ENCODE results near the gene CDKL5.

DNA sequence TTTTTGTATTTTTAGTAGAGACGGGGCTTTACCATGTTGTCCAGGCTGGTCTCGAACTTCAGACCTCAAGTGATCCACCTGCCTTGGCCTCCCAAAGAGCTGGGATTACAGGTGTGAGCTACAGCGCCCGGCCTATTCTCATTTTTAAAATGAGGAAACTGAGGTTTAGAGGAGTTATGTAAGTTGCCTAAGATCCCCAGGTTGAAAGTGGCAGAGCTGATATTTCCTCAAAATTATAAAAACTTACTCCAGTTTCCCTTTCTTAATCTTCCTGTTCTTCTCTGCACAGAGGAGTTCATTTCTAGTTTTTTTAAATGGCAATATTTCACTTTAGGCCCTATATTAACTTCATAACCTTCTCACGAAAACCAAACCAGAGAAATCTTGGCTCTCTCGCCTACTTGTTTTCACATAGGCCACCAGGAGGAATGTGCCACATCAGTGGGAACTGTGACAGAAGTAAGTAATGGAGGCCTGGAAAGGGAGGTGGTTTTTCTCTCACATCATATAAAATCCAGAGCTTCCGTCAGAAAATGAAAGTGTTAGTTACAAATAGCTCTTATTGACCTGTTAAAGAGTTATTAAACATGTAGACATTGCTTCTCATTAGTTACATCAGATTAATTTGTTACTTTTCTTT lies 262.6 kb downstream of the CDKL5 start:
- TF ChIP-seq POLR2A (IDR thresholded peaks at IDR 0.05; ENCODE audit: low read length), result no peak
- no peak for TF ChIP-seq GATA1 (IDR thresholded peaks at IDR 0.05; ENCODE audit: low read depth, low read length)
